SK-N-SH (cell line): ENCODE results near the gene CD81. TPM values are rescaled to one million over a fixed set of nuclear protein-coding genes. Genes with fewer than 3 reads are reported as not detected.

Experiments
- CTCF ChIA-PET: fragments of 300-600, 350-600 bp; formaldehyde crosslinking; extraction: SDS; loops from one replicate; lab custom pipeline; 2021; lab: Yijun Ruan, JAX
- POLR2A ChIA-PET: fragments of 350-600 bp; sonication (Branson Sonifier 250); formaldehyde crosslinking; extraction: SDS; loops from one replicate; lab custom pipeline; 2020; ENCODE audit warnings: antibody characterized with exemption, inconsistent platforms; lab: Yijun Ruan, JAX
- DNase-seq: peaks from one replicate; pipeline ENCODE4 v3.0.0; 2012
- H2AFZ ChIP-seq: fragments of 200-600 bp; sonication (generic); 2 replicates; pipeline ENCODE4 v1.8.1; 2016; ENCODE audit warnings: antibody characterized with exemption, mild to moderate bottlenecking, low read depth
- H3F3A ChIP-seq: fragments of 200-600 bp; sonication (generic); replicated peaks from 2 replicates; pipeline ENCODE3; 2016; ENCODE audit warnings: antibody characterized with exemption, mild to moderate bottlenecking; ENCODE audit not compliant: insufficient read depth
- H3K27ac ChIP-seq, 2 experiments: fragments of 200-500 bp in 1 of 2; fragments of 200-600 bp in 1 of 2; sonication (Bioruptor generic) in 1 of 2; sonication (generic), shearing (Covaris generic) in 1 of 2; 2 replicates each; pipeline versions ENCODE4 v1.5.1 to v1.6.1; 2014 to 2016; ENCODE audit warnings: low read depth in 2 of 2, inconsistent platforms in 1 of 2, low read length in 1 of 2, mild to moderate bottlenecking in 1 of 2, mixed read lengths in 1 of 2
- H3K27me3 ChIP-seq: fragments of 200-600 bp; sonication (generic), shearing (Covaris generic); 2 replicates; pipeline ENCODE4 v1.6.1; 2016; ENCODE audit warnings: mixed run types; ENCODE audit not compliant: insufficient read depth
- H3K36me3 ChIP-seq, 2 experiments: fragments of 200-500 bp in 1 of 2; fragments of 200-600 bp in 1 of 2; sonication (Bioruptor generic) in 1 of 2; sonication (generic) in 1 of 2; replicated peaks in 1 of 2; 2 replicates each; pipeline versions ENCODE3 to v1.5.1; 2014 to 2016; ENCODE audit warnings: low read length in 1 of 2, mild to moderate bottlenecking in 1 of 2; ENCODE audit not compliant: insufficient read depth in 2 of 2, control insufficient read depth in 1 of 2
- H3K4me1 ChIP-seq, 2 experiments: fragments of 200-500 bp in 1 of 2; fragments of 200-600 bp in 1 of 2; sonication (Bioruptor generic) in 1 of 2; sonication (generic), shearing (Covaris generic) in 1 of 2; 2 replicates each; pipeline versions ENCODE4 v1.5.1 to v1.6.1; 2014 to 2016; ENCODE audit warnings: low read depth in 1 of 2, low read length in 1 of 2, mixed run types in 1 of 2; ENCODE audit not compliant: insufficient read depth in 2 of 2, control insufficient read depth in 1 of 2
- H3K4me2 ChIP-seq: fragments of 200-600 bp; sonication (generic), shearing (Covaris generic); 2 replicates; pipeline ENCODE4 v1.6.1; 2017; ENCODE audit warnings: mixed run types
- H3K4me3 ChIP-seq, 2 experiments: fragments of 200-500 bp in 1 of 2; fragments of 200-600 bp in 1 of 2; sonication (Bioruptor generic) in 1 of 2; sonication (generic), shearing (Covaris generic) in 1 of 2; 2 replicates each; pipeline versions ENCODE4 v1.5.1 to v1.8.1; 2014 to 2016; ENCODE audit warnings: low read depth in 2 of 2, inconsistent platforms in 1 of 2, low read length in 1 of 2, mild to moderate bottlenecking in 1 of 2, mixed read lengths in 1 of 2, moderate library complexity in 1 of 2
- H3K79me2 ChIP-seq: fragments of 200-600 bp; sonication (generic); 2 replicates; pipeline ENCODE4 v1.8.1; 2017; ENCODE audit warnings: mild to moderate bottlenecking; ENCODE audit not compliant: insufficient read depth
- H3K9ac ChIP-seq: fragments of 200-600 bp; sonication (generic); 2 replicates; pipeline ENCODE4 v1.6.1; 2017; ENCODE audit warnings: mixed run types
- H3K9me2 ChIP-seq: fragments of 200-600 bp; sonication (generic); 2 replicates; pipeline ENCODE4 v1.6.1; 2017; ENCODE audit warnings: mixed run types
- H3K9me3 ChIP-seq: fragments of 200-600 bp; sonication (generic); 2 replicates; pipeline ENCODE4 v1.6.1; 2017; ENCODE audit warnings: mixed run types, mild to moderate bottlenecking, moderate library complexity
- H4K20me1 ChIP-seq: fragments of 200-600 bp; sonication (generic); 2 replicates; pipeline ENCODE4 v1.6.1; 2017; ENCODE audit warnings: mild to moderate bottlenecking, mixed run types; ENCODE audit not compliant: insufficient read depth
- ELF1 ChIP-seq: IDR thresholded peaks from 2 replicates; pipeline ENCODE4 v1.4.0; 2012
- EP300 ChIP-seq, 2 experiments: IDR thresholded peaks; 2 replicates each; pipeline versions ENCODE4 v1.4.0 to v1.6.1; 2012; ENCODE audit warnings: borderline replicate concordance in 1 of 2, low read depth in 1 of 2, low read length in 1 of 2
- EZH2phosphoT487 ChIP-seq: fragments of 200-600 bp; sonication (generic); IDR thresholded peaks from 2 replicates; pipeline ENCODE4 v1.6.1; 2017; ENCODE audit warnings: low read depth, mixed run types, mild to moderate bottlenecking, antibody characterized with exemption, moderate library complexity, borderline replicate concordance
- FOSL2 ChIP-seq: IDR thresholded peaks from 2 replicates; pipeline ENCODE4 v1.4.0; 2012; ENCODE audit warnings: low read depth, mild to moderate bottlenecking, moderate library complexity, borderline replicate concordance
- FOXJ3 ChIP-seq: sonication (generic); formaldehyde crosslinking; IDR thresholded peaks from 2 replicates; pipeline ENCODE4 v1.5.1; 2020; ENCODE audit warnings: mild to moderate bottlenecking, missing genetic modification reagents
- GATA2 ChIP-seq: sonication (generic); formaldehyde crosslinking; IDR thresholded peaks from 2 replicates; pipeline ENCODE4 v1.5.0; 2020; ENCODE audit warnings: mild to moderate bottlenecking, missing genetic modification reagents
- MEF2A ChIP-seq: IDR thresholded peaks from 2 replicates; pipeline ENCODE4 v1.4.0; 2012; ENCODE audit warnings: low read depth, borderline replicate concordance
- MXI1 ChIP-seq: IDR thresholded peaks from 2 replicates; pipeline ENCODE4 v1.6.1; 2012; ENCODE audit warnings: mild to moderate bottlenecking, low read depth, low read length, improper control_type of control experiment
- NFIC ChIP-seq: IDR thresholded peaks from 2 replicates; pipeline ENCODE4 v1.4.0; 2012; ENCODE audit warnings: borderline replicate concordance
- NRF1 ChIP-seq: IDR thresholded peaks from 2 replicates; pipeline ENCODE4 v1.6.1; 2012; ENCODE audit warnings: low read depth, mild to moderate bottlenecking, low read length
- RCOR1 ChIP-seq: fragments of 150-350 bp; IDR thresholded peaks from 2 replicates; pipeline ENCODE4 v1.6.1; 2017; ENCODE audit warnings: antibody characterized with exemption, low read length
- RXRA ChIP-seq: IDR thresholded peaks from 2 replicates; pipeline ENCODE4 v1.4.0; 2012; ENCODE audit warnings: low read depth, mild to moderate bottlenecking, borderline replicate concordance
- SIN3A ChIP-seq: IDR thresholded peaks from 2 replicates; pipeline ENCODE4 v1.6.1; 2012; ENCODE audit warnings: low read depth, mild to moderate bottlenecking, low read length, moderate library complexity, borderline replicate concordance
- SMC3 ChIP-seq: IDR thresholded peaks from 2 replicates; pipeline ENCODE4 v1.6.1; 2012; ENCODE audit warnings: low read depth, low read length, improper control_type of control experiment
- TAF1 ChIP-seq: IDR thresholded peaks from 2 replicates; pipeline ENCODE4 v1.6.1; 2012; ENCODE audit warnings: low read depth, mild to moderate bottlenecking, low read length, moderate library complexity, borderline replicate concordance
- YY1 ChIP-seq: IDR thresholded peaks from 2 replicates; pipeline ENCODE4 v1.4.0; 2012; ENCODE audit warnings: low read depth, mild to moderate bottlenecking
- WGBS: methylation state at CpG from one replicate; pipeline ENCODE4 v1.1.6; 2017; ENCODE audit warnings: low lambda C conversion rate; 5-methylcytosine and 5-hydroxymethylcytosine counted together
- polyA plus RNA-seq, 3 experiments: library from polyadenylated mRNA; depleted of rRNA; stranded (reverse); fragments of >200 nt; gene quantifications; 2 replicates each; pipeline ENCODE4 v1.2.3, GENCODE V29; 2012
- TF ChIP-seq, protein P1 (sequence below): IDR thresholded peaks from 2 replicates; pipeline ENCODE4 v1.4.0; 2012; ENCODE audit warnings: low read depth, borderline replicate concordance
- TF ChIP-seq, protein P2 (sequence below): IDR thresholded peaks from 2 replicates; pipeline ENCODE4; 2012
- TF ChIP-seq, protein P3 (sequence below): fragments of 150-350 bp; IDR thresholded peaks from 2 replicates; pipeline ENCODE4 v1.6.1; 2017; ENCODE audit warnings: antibody characterized with exemption, low read length, low read depth, borderline replicate concordance
- TF ChIP-seq, protein P4 (sequence below): IDR thresholded peaks from 2 replicates; pipeline ENCODE4 v1.6.1; 2012; ENCODE audit warnings: mild to moderate bottlenecking, low read depth, low read length, moderate library complexity

CD81 gene
- polyA plus RNA-seq, 1 of the 3 experiments (the other 2 are of a cell fraction) = 517 TPM

DNA sequence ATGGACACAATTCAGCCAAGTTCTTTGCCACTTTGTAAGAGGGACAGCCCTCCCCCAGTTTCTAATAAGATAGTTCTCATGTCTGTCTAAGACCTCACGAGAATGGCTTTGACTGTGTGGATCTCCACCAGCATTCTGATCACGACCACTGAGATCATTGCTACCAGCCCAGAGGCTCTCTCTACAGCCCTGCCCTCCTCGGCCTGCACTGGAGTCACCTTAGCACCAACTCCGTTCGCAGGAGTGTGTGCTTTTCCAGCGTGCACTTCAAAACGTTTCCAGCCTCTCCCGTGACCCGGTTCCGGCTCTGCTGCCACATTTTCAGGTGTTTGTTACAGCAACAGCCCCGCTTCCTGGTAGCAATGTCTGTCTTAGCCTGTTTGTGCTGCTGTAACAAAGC lies 49.1 kb upstream of the CD81 start (continued):
- no peak for TF ChIP-seq EZH2phosphoT487

DNA sequence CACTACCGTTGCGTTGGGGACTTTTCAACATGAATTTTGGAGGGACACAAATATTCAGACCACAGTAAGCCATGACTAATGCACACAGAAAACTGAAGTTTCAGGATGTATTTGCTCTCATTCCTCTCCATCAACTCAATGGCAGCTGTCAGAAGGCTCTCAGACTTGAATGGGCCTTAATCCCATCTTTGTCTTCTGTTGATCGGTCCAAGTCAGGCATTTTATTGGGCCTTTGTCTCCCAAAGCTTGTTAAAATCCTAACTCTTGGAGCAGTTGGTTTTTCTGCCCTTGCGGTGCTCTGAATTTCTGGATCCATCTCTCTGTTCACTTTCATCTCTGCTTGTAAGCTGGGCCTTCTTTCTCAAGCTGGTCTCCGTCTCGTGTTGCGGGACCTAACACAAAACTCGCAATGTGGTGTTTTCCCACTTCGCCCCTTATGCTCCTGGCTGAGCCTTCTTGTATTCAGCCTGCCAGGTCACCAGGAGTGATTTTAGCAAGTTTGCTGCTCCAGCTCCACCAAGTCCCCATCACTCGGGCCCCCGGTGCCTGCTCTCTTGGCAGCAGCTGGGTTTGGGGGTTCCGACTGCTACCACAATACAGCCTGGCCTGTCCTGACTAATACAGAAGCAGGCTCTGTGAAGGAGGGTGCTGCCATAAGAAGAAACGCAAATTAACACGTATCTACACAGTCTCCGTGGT lies 48.3 kb upstream of the CD81 start:
- H3K27ac ChIP-seq = no peak overlapping the region
- no peak overlapping the region for H2AFZ ChIP-seq
- H3K27me3 ChIP-seq = no peaks in the 10 kb centered on the region
- H4K20me1 ChIP-seq = no peaks in the 10 kb centered on the region
- ChIA-PET CTCF (interaction anchor here (1.1 kb wide), 1 partner anchor 92 kb away, joined by 3 read pairs; no protein-coding TSS in a partner anchor), POLR2A (no interaction called here)
- WGBS = 68% methylated on average over 15 of the region's 15 CpGs
- H3K9me3 ChIP-seq = no peaks in the 10 kb centered on the region
- no peak overlapping the region for H3K4me3 ChIP-seq
- no peak for DNase-seq
- no peaks in the 10 kb centered on the region for H3K36me3 ChIP-seq
- TF ChIP-seq TAF1 = no peak
- TF ChIP-seq SIN3A = no peak
- no peak for TF ChIP-seq YY1
- TF ChIP-seq NFIC = no peak
- no peak for TF ChIP-seq SMC3
- no peak for TF ChIP-seq FOXJ3 (CRISPR knock-in tag)
- TF ChIP-seq RCOR1 = no peak
- TF ChIP-seq, protein P1, sequence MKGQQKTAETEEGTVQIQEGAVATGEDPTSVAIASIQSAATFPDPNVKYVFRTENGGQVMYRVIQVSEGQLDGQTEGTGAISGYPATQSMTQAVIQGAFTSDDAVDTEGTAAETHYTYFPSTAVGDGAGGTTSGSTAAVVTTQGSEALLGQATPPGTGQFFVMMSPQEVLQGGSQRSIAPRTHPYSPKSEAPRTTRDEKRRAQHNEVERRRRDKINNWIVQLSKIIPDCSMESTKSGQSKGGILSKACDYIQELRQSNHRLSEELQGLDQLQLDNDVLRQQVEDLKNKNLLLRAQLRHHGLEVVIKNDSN = no peak
- no peak for TF ChIP-seq MEF2A
- TF ChIP-seq FOSL2 = no peak
- TF ChIP-seq EP300 (IDR thresholded peaks at IDR 0.05; ENCODE audit: borderline replicate concordance in 1 of 2, low read depth in 1 of 2, low read length in 1 of 2) = no peak
- TF ChIP-seq GATA2 (CRISPR knock-in tag) = no peak
- TF ChIP-seq ELF1 = no peak
- TF ChIP-seq, protein P2, sequence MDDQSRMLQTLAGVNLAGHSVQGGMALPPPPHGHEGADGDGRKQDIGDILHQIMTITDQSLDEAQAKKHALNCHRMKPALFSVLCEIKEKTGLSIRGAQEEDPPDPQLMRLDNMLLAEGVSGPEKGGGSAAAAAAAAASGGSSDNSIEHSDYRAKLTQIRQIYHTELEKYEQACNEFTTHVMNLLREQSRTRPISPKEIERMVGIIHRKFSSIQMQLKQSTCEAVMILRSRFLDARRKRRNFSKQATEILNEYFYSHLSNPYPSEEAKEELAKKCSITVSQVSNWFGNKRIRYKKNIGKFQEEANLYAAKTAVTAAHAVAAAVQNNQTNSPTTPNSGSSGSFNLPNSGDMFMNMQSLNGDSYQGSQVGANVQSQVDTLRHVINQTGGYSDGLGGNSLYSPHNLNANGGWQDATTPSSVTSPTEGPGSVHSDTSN = no peak
- no peak overlapping the region for H3K4me2 ChIP-seq
- no peaks in the 10 kb centered on the region for H3F3A ChIP-seq
- no peaks in the 10 kb centered on the region for H3K79me2 ChIP-seq
- H3K9me2 ChIP-seq = no peaks in the 10 kb centered on the region
- H3K9ac ChIP-seq = no peak overlapping the region
- no peaks in the 10 kb centered on the region for H3K4me1 ChIP-seq

DNA sequence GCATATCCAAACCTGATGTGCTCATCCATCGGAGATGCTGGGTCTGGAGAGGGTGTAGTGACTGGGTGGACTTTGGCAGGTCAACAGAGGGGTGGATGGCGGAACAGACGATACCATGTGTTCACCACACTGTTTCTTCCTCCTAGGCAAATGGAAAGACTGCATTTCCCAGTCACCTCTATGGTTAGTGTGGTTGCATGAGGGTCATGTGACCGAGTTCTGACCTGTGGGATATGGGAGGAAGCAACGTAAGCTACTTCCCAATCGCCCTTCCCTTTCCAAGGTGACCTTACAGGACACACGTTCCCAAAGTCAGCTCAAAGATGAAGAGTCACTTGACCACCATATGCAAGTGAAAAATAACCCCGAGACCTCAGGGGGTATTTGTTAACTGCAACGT lies 47.6 kb upstream of the CD81 start:
- Histone ChIP-seq H3K9me3 (no peaks in the 10 kb centered on the region), H3K4me2 (no peak overlapping the region), H2AFZ (no peak overlapping the region), H3K4me1 (no peaks in the 10 kb centered on the region), H4K20me1 (no peaks in the 10 kb centered on the region), H3K27ac (no peak overlapping the region), H3K79me2 (no peaks in the 10 kb centered on the region), H3K36me3 (no peaks in the 10 kb centered on the region), H3K9me2 (no peaks in the 10 kb centered on the region), H3F3A (no peaks in the 10 kb centered on the region), H3K27me3 (no peaks in the 10 kb centered on the region), H3K4me3 (no peak overlapping the region), H3K9ac (no peak overlapping the region)
- DNase-seq = no peak
- ChIA-PET CTCF (no interaction called here), POLR2A (no interaction called here)
- TF ChIP-seq, protein P3, sequence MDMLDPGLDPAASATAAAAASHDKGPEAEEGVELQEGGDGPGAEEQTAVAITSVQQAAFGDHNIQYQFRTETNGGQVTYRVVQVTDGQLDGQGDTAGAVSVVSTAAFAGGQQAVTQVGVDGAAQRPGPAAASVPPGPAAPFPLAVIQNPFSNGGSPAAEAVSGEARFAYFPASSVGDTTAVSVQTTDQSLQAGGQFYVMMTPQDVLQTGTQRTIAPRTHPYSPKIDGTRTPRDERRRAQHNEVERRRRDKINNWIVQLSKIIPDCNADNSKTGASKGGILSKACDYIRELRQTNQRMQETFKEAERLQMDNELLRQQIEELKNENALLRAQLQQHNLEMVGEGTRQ = no peak
- no peak for TF ChIP-seq NRF1
- no peak for TF ChIP-seq EZH2phosphoT487
- TF ChIP-seq MXI1 = no peak
- TF ChIP-seq SMC3 = no peak
- TF ChIP-seq, protein P4, sequence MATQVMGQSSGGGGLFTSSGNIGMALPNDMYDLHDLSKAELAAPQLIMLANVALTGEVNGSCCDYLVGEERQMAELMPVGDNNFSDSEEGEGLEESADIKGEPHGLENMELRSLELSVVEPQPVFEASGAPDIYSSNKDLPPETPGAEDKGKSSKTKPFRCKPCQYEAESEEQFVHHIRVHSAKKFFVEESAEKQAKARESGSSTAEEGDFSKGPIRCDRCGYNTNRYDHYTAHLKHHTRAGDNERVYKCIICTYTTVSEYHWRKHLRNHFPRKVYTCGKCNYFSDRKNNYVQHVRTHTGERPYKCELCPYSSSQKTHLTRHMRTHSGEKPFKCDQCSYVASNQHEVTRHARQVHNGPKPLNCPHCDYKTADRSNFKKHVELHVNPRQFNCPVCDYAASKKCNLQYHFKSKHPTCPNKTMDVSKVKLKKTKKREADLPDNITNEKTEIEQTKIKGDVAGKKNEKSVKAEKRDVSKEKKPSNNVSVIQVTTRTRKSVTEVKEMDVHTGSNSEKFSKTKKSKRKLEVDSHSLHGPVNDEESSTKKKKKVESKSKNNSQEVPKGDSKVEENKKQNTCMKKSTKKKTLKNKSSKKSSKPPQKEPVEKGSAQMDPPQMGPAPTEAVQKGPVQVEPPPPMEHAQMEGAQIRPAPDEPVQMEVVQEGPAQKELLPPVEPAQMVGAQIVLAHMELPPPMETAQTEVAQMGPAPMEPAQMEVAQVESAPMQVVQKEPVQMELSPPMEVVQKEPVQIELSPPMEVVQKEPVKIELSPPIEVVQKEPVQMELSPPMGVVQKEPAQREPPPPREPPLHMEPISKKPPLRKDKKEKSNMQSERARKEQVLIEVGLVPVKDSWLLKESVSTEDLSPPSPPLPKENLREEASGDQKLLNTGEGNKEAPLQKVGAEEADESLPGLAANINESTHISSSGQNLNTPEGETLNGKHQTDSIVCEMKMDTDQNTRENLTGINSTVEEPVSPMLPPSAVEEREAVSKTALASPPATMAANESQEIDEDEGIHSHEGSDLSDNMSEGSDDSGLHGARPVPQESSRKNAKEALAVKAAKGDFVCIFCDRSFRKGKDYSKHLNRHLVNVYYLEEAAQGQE = no peak
- no peak for TF ChIP-seq RXRA
- WGBS = 67% methylated on average over 9 of the region's 9 CpGs
